RWPE2 (cell line): ENCODE data around the gene ST3GAL3.
A peak's percentile ranks its signal among the peaks of the same experiment; 100 is the strongest.

ENCODE experiments used
- ATAC-seq: fragments of 200-7000 bp; cut with Tn5 transposase; 3 replicates; pipeline ENCODE4 v1.9.1; 2021; ENCODE audit warnings: low read depth
- DNase-seq: peaks from one replicate; pipeline ENCODE4 v3.0.0-alpha.2; 2020; ENCODE audit warnings: low spot score
- H3K27ac ChIP-seq: fragments of 450-650 bp; 2 replicates; pipeline ENCODE4 v1.5.1; 2017; ENCODE audit warnings: mild to moderate bottlenecking; ENCODE audit not compliant: poor library complexity, severe bottlenecking
- H3K27me3 ChIP-seq: fragments of 250-450 bp; sonication (Bioruptor Pico); 2 replicates; pipeline ENCODE4 v1.5.1; 2021; ENCODE audit warnings: mild to moderate bottlenecking, moderate library complexity; ENCODE audit not compliant: insufficient read depth, poor library complexity, severe bottlenecking
- H3K36me3 ChIP-seq: fragments of 250-450 bp; sonication (Bioruptor Pico); 2 replicates; pipeline ENCODE4 v1.5.1; 2020; ENCODE audit warnings: low read depth, mild to moderate bottlenecking, moderate library complexity
- H3K4me1 ChIP-seq: fragments of 250-450 bp; sonication (Bioruptor Pico); 2 replicates; pipeline ENCODE4 v1.5.1; 2021; ENCODE audit warnings: mild to moderate bottlenecking, moderate library complexity; ENCODE audit not compliant: insufficient read depth, poor library complexity, severe bottlenecking
- H3K4me3 ChIP-seq: fragments of 250-450 bp; sonication (Bioruptor Pico); 2 replicates; pipeline ENCODE4 v1.5.1; 2021; ENCODE audit warnings: mild to moderate bottlenecking, moderate library complexity; ENCODE audit not compliant: severe bottlenecking
- H3K9me3 ChIP-seq: fragments of 250-450 bp; sonication (Bioruptor Pico); 2 replicates; pipeline ENCODE4 v1.5.1; 2021; ENCODE audit warnings: mild to moderate bottlenecking, moderate library complexity; ENCODE audit not compliant: severe bottlenecking
- TF ChIP-seq, protein P1 (sequence below): fragments of 450-650 bp; IDR thresholded peaks from one replicate; pipeline ENCODE4 v1.5.1; 2017; ENCODE audit warnings: mild to moderate bottlenecking, moderate library complexity; ENCODE audit not compliant: poor library complexity, severe bottlenecking

Gene ST3GAL3

DNA sequence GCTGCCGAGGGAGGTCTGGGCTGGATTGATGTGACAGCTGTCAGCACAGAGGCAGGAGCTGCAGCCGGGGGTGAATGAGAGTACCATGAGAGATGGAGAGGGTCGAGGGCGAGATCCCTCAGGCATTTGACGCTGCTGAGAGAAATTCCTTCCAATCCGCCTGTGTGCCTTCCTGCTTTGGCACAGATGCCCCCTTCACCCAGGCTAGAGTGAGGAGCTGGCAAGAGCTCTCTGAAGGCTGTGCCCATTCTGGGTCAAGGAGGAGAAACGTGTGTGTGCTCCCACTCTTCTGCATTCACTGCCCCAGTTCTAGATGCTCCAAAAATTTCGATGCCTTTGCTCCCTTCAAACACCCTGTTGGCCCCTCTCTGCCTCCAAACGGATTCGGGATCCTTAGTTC lies 231.0 kb downstream of the ST3GAL3 start:
- peaks cover 20% of the 10 kb centered on the region for H3K4me1 ChIP-seq
- H3K4me3 ChIP-seq: no peak overlapping the region
- H3K27me3 ChIP-seq: no peaks in the 10 kb centered on the region
- peak overlapping the region; percentile 82 for H3K27ac ChIP-seq
- TF ChIP-seq, protein P1, sequence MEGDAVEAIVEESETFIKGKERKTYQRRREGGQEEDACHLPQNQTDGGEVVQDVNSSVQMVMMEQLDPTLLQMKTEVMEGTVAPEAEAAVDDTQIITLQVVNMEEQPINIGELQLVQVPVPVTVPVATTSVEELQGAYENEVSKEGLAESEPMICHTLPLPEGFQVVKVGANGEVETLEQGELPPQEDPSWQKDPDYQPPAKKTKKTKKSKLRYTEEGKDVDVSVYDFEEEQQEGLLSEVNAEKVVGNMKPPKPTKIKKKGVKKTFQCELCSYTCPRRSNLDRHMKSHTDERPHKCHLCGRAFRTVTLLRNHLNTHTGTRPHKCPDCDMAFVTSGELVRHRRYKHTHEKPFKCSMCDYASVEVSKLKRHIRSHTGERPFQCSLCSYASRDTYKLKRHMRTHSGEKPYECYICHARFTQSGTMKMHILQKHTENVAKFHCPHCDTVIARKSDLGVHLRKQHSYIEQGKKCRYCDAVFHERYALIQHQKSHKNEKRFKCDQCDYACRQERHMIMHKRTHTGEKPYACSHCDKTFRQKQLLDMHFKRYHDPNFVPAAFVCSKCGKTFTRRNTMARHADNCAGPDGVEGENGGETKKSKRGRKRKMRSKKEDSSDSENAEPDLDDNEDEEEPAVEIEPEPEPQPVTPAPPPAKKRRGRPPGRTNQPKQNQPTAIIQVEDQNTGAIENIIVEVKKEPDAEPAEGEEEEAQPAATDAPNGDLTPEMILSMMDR: no peak
- H3K36me3 ChIP-seq: peaks cover 16% of the 10 kb centered on the region
- H3K9me3 ChIP-seq: no peaks in the 10 kb centered on the region
- DNase-seq (no peak), ATAC-seq (no peak)

DNA sequence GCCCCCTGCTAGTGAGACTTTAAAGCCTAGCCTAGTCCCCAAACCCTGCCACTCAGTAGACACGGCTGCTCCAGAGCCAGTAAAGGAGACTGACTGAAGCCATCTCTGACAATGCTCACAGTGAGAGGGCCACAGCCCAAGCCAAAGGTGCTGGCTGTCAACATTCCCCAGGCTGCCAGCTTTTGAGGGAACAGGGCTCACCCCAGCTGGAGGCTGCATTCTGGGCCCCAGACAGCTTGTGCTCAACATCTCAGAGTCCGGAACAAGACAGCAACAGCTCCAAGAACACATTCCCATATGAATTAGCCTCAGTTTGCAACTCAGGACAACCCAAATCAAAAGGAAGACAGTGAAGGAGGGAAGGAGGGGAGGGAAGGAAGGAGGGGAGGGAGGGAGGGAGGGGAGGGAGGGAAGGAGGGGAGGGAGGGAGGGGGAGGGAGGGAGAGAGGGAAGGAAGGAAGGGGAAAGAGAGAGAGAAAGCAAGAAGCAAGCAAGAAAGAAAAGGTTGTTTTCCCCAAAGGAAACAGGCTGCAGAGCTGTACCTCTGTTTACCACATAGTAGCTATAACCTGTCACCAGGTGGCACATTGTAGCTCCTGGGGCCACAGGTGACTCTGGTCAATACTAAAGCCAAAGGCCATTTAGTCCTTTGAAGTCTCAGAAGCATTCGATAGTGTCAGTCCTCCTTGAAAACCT lies 231.7 kb downstream of the ST3GAL3 start:
- H3K9me3 ChIP-seq: no peaks in the 10 kb centered on the region
- TF ChIP-seq, protein P1: no peak
- no peaks in the 10 kb centered on the region for H3K27me3 ChIP-seq
- H3K36me3 ChIP-seq: peaks cover 16% of the 10 kb centered on the region
- peaks cover 20% of the 10 kb centered on the region for H3K4me1 ChIP-seq
- ATAC-seq (no peak), DNase-seq (no peak)
- peak overlapping the region; percentile 82 for H3K27ac ChIP-seq
- H3K4me3 ChIP-seq: no peak overlapping the region

DNA sequence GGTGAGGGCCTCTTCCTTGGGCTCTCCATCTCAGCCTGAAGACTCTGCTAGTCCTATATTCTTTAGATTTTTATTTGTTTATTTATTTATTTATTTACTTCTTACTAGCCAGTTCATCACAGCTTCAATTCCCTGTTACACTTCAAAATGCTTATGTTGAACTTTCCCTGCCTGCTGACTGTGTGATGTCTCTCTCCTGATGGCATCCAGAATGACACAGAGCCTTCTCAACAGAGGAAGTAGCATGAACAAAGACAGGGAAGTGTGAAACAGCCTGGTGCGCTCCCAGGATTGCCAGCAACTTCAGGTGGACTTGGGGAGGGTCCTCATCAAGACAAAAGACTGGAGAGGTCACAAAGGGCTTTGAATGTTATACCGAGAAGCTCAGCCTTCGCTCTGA lies 235.1 kb downstream of the ST3GAL3 start:
- no peak for ATAC-seq
- Histone ChIP-seq H3K4me1 (peaks cover 8% of the 10 kb centered on the region), H3K4me3 (no peak overlapping the region), H3K9me3 (no peaks in the 10 kb centered on the region), H3K36me3 (peaks cover 6% of the 10 kb centered on the region), H3K27ac (no peak overlapping the region), H3K27me3 (no peaks in the 10 kb centered on the region)
- TF ChIP-seq, protein P1: no peak
- no peak for DNase-seq

DNA sequence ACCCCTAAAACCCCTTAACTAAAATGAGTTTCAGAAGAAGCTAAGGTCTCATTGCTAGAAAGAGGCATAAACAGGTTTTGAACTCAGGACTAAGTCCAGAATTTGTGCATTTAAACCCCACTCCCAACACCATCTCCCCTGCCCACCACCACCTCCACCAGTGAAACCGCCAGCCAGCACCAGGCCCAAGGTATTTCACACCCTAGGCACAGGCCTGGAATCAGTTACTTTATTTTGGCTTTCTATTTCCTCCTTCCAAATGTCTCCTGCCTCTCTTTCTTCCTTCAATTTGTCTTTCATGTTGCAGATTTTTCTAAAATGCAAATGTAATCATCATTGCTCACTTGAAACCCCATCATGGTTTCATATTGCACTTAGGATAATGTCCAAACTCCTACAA lies 237.5 kb downstream of the ST3GAL3 start:
- Histone ChIP-seq H3K9me3 (no peaks in the 10 kb centered on the region), H3K27me3 (no peaks in the 10 kb centered on the region), H3K4me3 (no peak overlapping the region), H3K4me1 (peaks cover 8% of the 10 kb centered on the region), H3K36me3 (no peaks in the 10 kb centered on the region), H3K27ac (no peak overlapping the region)
- TF ChIP-seq, protein P1: no peak
- no peak for DNase-seq
- no peak for ATAC-seq

DNA sequence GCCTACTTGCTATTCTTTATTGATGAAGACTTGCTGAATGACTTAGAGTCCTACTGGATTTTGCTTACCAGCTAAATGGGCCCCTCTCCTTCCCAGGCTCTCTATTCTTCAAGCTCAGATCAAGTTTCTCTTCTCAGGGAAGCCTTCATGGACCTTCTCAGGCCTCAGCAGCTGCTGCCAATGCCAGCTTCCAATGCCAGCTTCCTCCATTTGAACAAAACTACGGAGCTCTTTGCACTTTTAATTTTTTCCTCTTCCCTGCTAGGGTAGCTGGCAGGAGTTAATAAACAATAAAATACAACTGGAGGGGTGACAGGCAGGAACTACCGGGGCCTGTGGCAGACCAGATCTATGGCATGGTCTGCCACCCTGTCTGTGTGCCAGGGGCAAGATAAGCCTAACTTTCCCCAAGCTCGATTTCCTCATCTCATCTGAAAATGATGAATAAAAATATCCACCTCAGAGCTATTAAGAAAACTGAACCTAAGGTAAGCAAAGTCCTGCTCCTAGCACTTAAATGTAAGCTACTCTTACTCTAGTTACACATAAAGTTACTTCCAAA lies 238.4 kb downstream of the ST3GAL3 start:
- Histone ChIP-seq H3K27me3 (no peaks in the 10 kb centered on the region), H3K36me3 (0 out of 2 replicates have a peak, but pooled peaks cover 4% of the 10 kb centered on the region), H3K4me1 (peaks cover 8% of the 10 kb centered on the region), H3K4me3 (peak overlapping the region; percentile 50), H3K9me3 (no peaks in the 10 kb centered on the region), H3K27ac (peak overlapping the region; percentile 60)
- TF ChIP-seq, protein P1: no peak
- ATAC-seq: no peak
- DNase-seq: no peak
